ENCODE measurements around the gene CST7. TPM values are rescaled to one million over a fixed set of nuclear protein-coding genes. Genes with fewer than 3 reads are reported as not detected.

CST7 gene
- total and polyA plus RNA-seq, 2 of the 13 experiments (the other 11 are each of a cell fraction or from before 2014, with no cell fraction given) = not detected

- no peaks in the 10 kb centered on the region for H3K36me3 ChIP-seq (replicated peaks in 1 of 2; ENCODE audit: control insufficient read depth in 1 of 2, insufficient read depth in 2 of 2, low read length in 2 of 2)
- FAIRE-seq (no peak), DNase-seq (ENCODE audit: low spot score) (no peak), ATAC-seq (no peak)
- CTCF ChIA-PET (ENCODE audit: low intra/inter-chr PET ratio, low total read pairs) = no interaction called here
- in situ Hi-C loops (cut with HindIII; ENCODE audit: extremely low pct_ligation_motif_present, low pct_unique_long_range_greater_than_20kb) = no loop called here
- no peaks in the 10 kb centered on the region for H3K79me2 ChIP-seq (ENCODE audit: insufficient read depth, low read length)
- H3K27me3 ChIP-seq (ENCODE audit: control insufficient read depth in 1 of 2, insufficient read depth in 2 of 2, low read length in 2 of 2) = no peaks in the 10 kb centered on the region; a peak in 1 of 5 replicates
- intact Hi-C loops (cut with micrococcal nuclease; ENCODE audit: unreplicated experiment) = no loop called here
- 0% methylated on average over 1 of the region's 1 CpG for WGBS (ENCODE audit: low lambda C conversion rate)
- H4K20me1 ChIP-seq (ENCODE audit: insufficient read depth, low read length) = no peaks in the 10 kb centered on the region
- TF ChIP-seq, protein P1, sequence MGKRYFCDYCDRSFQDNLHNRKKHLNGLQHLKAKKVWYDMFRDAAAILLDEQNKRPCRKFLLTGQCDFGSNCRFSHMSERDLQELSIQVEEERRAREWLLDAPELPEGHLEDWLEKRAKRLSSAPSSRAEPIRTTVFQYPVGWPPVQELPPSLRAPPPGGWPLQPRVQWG (CRISPR knock-in tag; IDR thresholded peaks at IDR 0.05; ENCODE audit: borderline replicate concordance, low read depth) = no peak
- TF ChIP-seq AGO2 (optimal IDR thresholded peaks at IDR 0.05; ENCODE audit: low read depth, low read length) (no peak), SRSF9 (IDR thresholded peaks at IDR 0.05; ENCODE audit: borderline replicate concordance, insufficient read depth, low read depth, low read length, poor library complexity, severe bottlenecking) (no peak), RFXAP (CRISPR knock-in tag; IDR thresholded peaks at IDR 0.05; ENCODE audit: borderline replicate concordance) (no peak), ZNF616 (CRISPR knock-in tag; IDR thresholded peaks at IDR 0.05; ENCODE audit: low read depth) (no peak), KDM5A (IDR thresholded peaks at IDR 0.05; ENCODE audit: borderline replicate concordance, low read length) (no peak), FOXP1 (IDR thresholded peaks at IDR 0.05) (no peak), FOXP1 (CRISPR knock-in tag; IDR thresholded peaks at IDR 0.05) (no peak), ZBTB33 (CRISPR knock-in tag; IDR thresholded peaks at IDR 0.05) (no peak), ZNF30 (CRISPR knock-in tag; IDR thresholded peaks at IDR 0.05) (no peak), XBP1 (CRISPR knock-in tag; IDR thresholded peaks at IDR 0.05) (no peak), TEAD2 (CRISPR knock-in tag; IDR thresholded peaks at IDR 0.05) (no peak), RELA (CRISPR knock-in tag; IDR thresholded peaks at IDR 0.05) (no peak), RXRB (CRISPR knock-in tag; IDR thresholded peaks at IDR 0.05; ENCODE audit: borderline replicate concordance) (no peak), FOSL1 (CRISPR knock-in tag; IDR thresholded peaks at IDR 0.05; ENCODE audit: borderline replicate concordance) (no peak), TAF1 (CRISPR knock-in tag; IDR thresholded peaks at IDR 0.05) (no peak), GZF1 (CRISPR knock-in tag; IDR thresholded peaks at IDR 0.05) (no peak), RNF219 (CRISPR knock-in tag; IDR thresholded peaks at IDR 0.05) (no peak)
- TF ChIP-seq, protein P2, sequence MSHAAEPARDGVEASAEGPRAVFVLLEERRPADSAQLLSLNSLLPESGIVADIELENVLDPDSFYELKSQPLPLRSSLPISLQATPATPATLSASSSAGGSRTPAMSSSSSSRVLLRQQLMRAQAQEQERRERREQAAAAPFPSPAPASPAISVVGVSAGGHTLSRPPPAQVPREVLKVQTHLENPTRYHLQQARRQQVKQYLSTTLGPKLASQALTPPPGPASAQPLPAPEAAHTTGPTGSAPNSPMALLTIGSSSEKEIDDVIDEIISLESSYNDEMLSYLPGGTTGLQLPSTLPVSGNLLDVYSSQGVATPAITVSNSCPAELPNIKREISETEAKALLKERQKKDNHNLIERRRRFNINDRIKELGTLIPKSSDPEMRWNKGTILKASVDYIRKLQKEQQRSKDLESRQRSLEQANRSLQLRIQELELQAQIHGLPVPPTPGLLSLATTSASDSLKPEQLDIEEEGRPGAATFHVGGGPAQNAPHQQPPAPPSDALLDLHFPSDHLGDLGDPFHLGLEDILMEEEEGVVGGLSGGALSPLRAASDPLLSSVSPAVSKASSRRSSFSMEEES (CRISPR knock-in tag; IDR thresholded peaks at IDR 0.05) = no peak
- TF ChIP-seq, protein P3, sequence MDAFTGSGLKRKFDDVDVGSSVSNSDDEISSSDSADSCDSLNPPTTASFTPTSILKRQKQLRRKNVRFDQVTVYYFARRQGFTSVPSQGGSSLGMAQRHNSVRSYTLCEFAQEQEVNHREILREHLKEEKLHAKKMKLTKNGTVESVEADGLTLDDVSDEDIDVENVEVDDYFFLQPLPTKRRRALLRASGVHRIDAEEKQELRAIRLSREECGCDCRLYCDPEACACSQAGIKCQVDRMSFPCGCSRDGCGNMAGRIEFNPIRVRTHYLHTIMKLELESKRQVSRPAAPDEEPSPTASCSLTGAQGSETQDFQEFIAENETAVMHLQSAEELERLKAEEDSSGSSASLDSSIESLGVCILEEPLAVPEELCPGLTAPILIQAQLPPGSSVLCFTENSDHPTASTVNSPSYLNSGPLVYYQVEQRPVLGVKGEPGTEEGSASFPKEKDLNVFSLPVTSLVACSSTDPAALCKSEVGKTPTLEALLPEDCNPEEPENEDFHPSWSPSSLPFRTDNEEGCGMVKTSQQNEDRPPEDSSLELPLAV (CRISPR knock-in tag; conservative IDR thresholded peaks at IDR 0.05; ENCODE audit: low read depth) = no peak
- POLR2A ChIA-PET = no interaction called here
- H3K4me1 ChIP-seq (ENCODE audit: insufficient read depth, low read length) = no peaks in the 10 kb centered on the region
- 0 out of 2 replicates have a peak, but pooled peaks cover 8% of the 10 kb centered on the region for H3K9me3 ChIP-seq (ENCODE audit: low read length)
- H3K4me3 ChIP-seq (replicated peaks in 1 of 3; ENCODE audit: insufficient read depth in 1 of 3, low read depth in 2 of 3, low read length in 3 of 3) = no peak overlapping the region
- H3K9ac ChIP-seq (ENCODE audit: insufficient read depth, low read depth, low read length) = no peak overlapping the region
- no peak overlapping the region for H3K27ac ChIP-seq (ENCODE audit: extremely low read length, insufficient read depth, low read length)
- no TSS peak for BruUV-seq (replicated peaks)
- no peak overlapping the region for H3K4me2 ChIP-seq (ENCODE audit: low read depth, low read length)
- H2AFZ ChIP-seq (ENCODE audit: low read length) = no peak overlapping the region
Observed at GRCh38 chr20:24937579-24937978, 11.5 kb upstream of the CST7 start.

Measured in HepG2 (cell line).